Loucy (cell line): ENCODE results near the gene TMEM150B.

ENCODE experiments used
- H2AFZ ChIP-seq: fragments of 200-600 bp; sonication (generic); 2 replicates; pipeline ENCODE4 v1.6.0; 2016; ENCODE audit warnings: antibody characterized with exemption, mild to moderate bottlenecking, low read length, moderate library complexity
- H3F3A ChIP-seq: fragments of 200-600 bp; 2 replicates; pipeline ENCODE4 v1.6.0; 2016; ENCODE audit warnings: antibody characterized with exemption, low read depth, mild to moderate bottlenecking
- H3K27me3 ChIP-seq: fragments of 200-600 bp; sonication (generic); 2 replicates; pipeline ENCODE4 v1.6.1; 2014; ENCODE audit warnings: low read length, mild to moderate bottlenecking; ENCODE audit not compliant: insufficient read depth, poor library complexity, severe bottlenecking
- H3K36me3 ChIP-seq: fragments of 200-600 bp; sonication (generic); 2 replicates; pipeline ENCODE4 v1.6.1; 2016; ENCODE audit warnings: low read length; ENCODE audit not compliant: insufficient read depth
- H3K4me1 ChIP-seq: fragments of 200-600 bp; sonication (generic); 2 replicates; pipeline ENCODE4 v1.5.1; 2014; ENCODE audit warnings: low read length, mild to moderate bottlenecking; ENCODE audit not compliant: insufficient read depth, poor library complexity, severe bottlenecking
- H3K4me2 ChIP-seq: fragments of 200-600 bp; sonication (generic); 2 replicates; pipeline ENCODE4 v1.6.0; 2014; ENCODE audit warnings: antibody characterized with exemption, low read length, low read depth, mild to moderate bottlenecking; ENCODE audit not compliant: poor library complexity, severe bottlenecking
- H3K4me3 ChIP-seq: fragments of 200-600 bp; sonication (generic); 2 replicates; pipeline ENCODE4 v1.5.1; 2014; ENCODE audit warnings: low read length, mild to moderate bottlenecking, mixed read lengths; ENCODE audit not compliant: poor library complexity, severe bottlenecking
- H3K79me2 ChIP-seq: fragments of 200-600 bp; sonication (generic); 2 replicates; pipeline ENCODE4 v1.6.1; 2014; ENCODE audit warnings: low read length; ENCODE audit not compliant: insufficient read depth
- H3K9ac ChIP-seq: fragments of 200-600 bp; sonication (generic); 2 replicates; pipeline ENCODE4 v1.6.0; 2014; ENCODE audit warnings: mild to moderate bottlenecking, low read depth, low read length, moderate library complexity; ENCODE audit not compliant: poor library complexity, severe bottlenecking
- H3K9me2 ChIP-seq: fragments of 200-600 bp; sonication (generic); replicated peaks from 2 replicates; pipeline ENCODE4 v1.6.1; 2016; ENCODE audit warnings: low read depth, low read length, mixed read lengths
- H3K9me3 ChIP-seq: fragments of 200-600 bp; sonication (generic); 2 replicates; pipeline ENCODE4 v1.6.1; 2014; ENCODE audit warnings: mild to moderate bottlenecking, antibody characterized with exemption, low read length, low read depth; ENCODE audit not compliant: insufficient read depth
- H4K20me1 ChIP-seq: fragments of 200-600 bp; sonication (generic); 2 replicates; pipeline ENCODE4 v1.6.0; 2014; ENCODE audit warnings: antibody characterized with exemption, low read length, mild to moderate bottlenecking; ENCODE audit not compliant: insufficient read depth, poor library complexity, severe bottlenecking
- CTCF ChIP-seq: fragments of 200-600 bp; sonication (generic); conservative IDR thresholded peaks from 2 replicates; pipeline ENCODE4 v1.5.1; 2014; ENCODE audit warnings: mild to moderate bottlenecking, antibody characterized with exemption, low read length
- EZH2phosphoT487 ChIP-seq: fragments of 200-600 bp; IDR thresholded peaks from 2 replicates; pipeline ENCODE4 v1.6.1; 2018; ENCODE audit warnings: antibody characterized with exemption, mild to moderate bottlenecking, moderate library complexity, borderline replicate concordance

TMEM150B gene

GRCh38 chr19:55309448-55309847 lies 15.7 kb downstream of the TMEM150B start:
- no peaks in the 10 kb centered on the region for H3K9me3 ChIP-seq
- H2AFZ ChIP-seq, result no peak overlapping the region
- no peak overlapping the region for H3K4me2 ChIP-seq
- H3K4me3 ChIP-seq, result no peak overlapping the region
- TF ChIP-seq EZH2phosphoT487 (no peak), CTCF (no peak)
- no peaks in the 10 kb centered on the region for H3K9me2 ChIP-seq
- no peaks in the 10 kb centered on the region for H3F3A ChIP-seq
- H4K20me1 ChIP-seq, result no peaks in the 10 kb centered on the region
- no peaks in the 10 kb centered on the region for H3K79me2 ChIP-seq
- H3K27me3 ChIP-seq, result no peaks in the 10 kb centered on the region
- H3K36me3 ChIP-seq, result no peaks in the 10 kb centered on the region
- no peak overlapping the region for H3K9ac ChIP-seq
- H3K4me1 ChIP-seq, result peaks cover 5% of the 10 kb centered on the region

- no peaks in the 10 kb centered on the region for H3K36me3 ChIP-seq
- H3K79me2 ChIP-seq, result no peaks in the 10 kb centered on the region
- H3K9me2 ChIP-seq, result no peaks in the 10 kb centered on the region
- peaks cover 5% of the 10 kb centered on the region for H3K4me1 ChIP-seq
- H3K4me3 ChIP-seq, result no peak overlapping the region
- no peaks in the 10 kb centered on the region for H3K27me3 ChIP-seq
- no peaks in the 10 kb centered on the region for H3F3A ChIP-seq
- H4K20me1 ChIP-seq, result no peaks in the 10 kb centered on the region
- no peak overlapping the region for H2AFZ ChIP-seq
- no peak overlapping the region for H3K9ac ChIP-seq
- no peak overlapping the region for H3K4me2 ChIP-seq
- no peak for TF ChIP-seq EZH2phosphoT487
- TF ChIP-seq CTCF, result no peak
- H3K9me3 ChIP-seq, result no peaks in the 10 kb centered on the region
Measured at GRCh38 chr19:55308281-55308680, 16.9 kb downstream of the TMEM150B start.

GRCh38 chr19:55306712-55307111 lies 18.4 kb downstream of the TMEM150B start:
- Histone ChIP-seq H3K27me3 (no peaks in the 10 kb centered on the region), H3F3A (no peaks in the 10 kb centered on the region), H2AFZ (no peak overlapping the region), H3K4me3 (no peak overlapping the region), H4K20me1 (no peaks in the 10 kb centered on the region), H3K9me3 (no peaks in the 10 kb centered on the region), H3K4me1 (peaks cover 5% of the 10 kb centered on the region), H3K9me2 (no peaks in the 10 kb centered on the region), H3K79me2 (no peaks in the 10 kb centered on the region), H3K9ac (no peak overlapping the region), H3K4me2 (no peak overlapping the region), H3K36me3 (no peaks in the 10 kb centered on the region)
- TF ChIP-seq CTCF, result no peak
- TF ChIP-seq EZH2phosphoT487, result no peak
